GM18873 (cell line): ENCODE results near the gene TAS2R19.
"Not testable (repeated sequence)": the region's sequence is repeated elsewhere in the genome, so short reads cannot be mapped to it uniquely, and the experiment has no call there.

Experiments
- ATAC-seq: cut with Tn5 transposase; IDR thresholded peaks from one replicate; pipeline ENCODE4 v1.9.1; 2021; ENCODE audit warnings: mild to moderate bottlenecking, moderate library complexity, moderate number of reproducible peaks; ENCODE audit not compliant: unreplicated experiment, low FRiP score

TAS2R19 gene, protein sequence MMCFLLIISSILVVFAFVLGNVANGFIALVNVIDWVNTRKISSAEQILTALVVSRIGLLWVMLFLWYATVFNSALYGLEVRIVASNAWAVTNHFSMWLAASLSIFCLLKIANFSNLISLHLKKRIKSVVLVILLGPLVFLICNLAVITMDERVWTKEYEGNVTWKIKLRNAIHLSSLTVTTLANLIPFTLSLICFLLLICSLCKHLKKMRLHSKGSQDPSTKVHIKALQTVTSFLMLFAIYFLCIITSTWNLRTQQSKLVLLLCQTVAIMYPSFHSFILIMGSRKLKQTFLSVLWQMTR

DNA sequence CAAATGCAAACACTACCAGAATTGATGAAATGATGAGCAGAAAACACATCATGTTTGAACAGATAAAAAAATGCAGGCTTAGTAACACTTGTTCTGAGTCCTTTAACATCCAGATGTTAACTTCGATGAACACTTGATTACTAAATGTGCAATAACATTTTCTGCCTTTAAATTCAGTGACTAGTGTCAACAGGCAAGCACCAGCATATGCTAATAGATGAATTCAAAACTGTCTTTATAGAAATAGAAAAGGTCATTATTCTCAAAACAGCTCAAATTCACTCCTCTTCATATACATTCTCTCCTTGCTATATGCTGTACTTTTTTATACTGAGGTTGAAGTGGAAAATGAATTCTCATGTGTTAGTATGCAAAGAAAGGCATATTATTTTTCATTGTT is at the start of gene TAS2R19:
TAS2R19 (minus strand) TSS at position 101 of the 400 bp plus-strand sequence; CDS start at position 52, 49 bp downstream.
- no peak for ATAC-seq

DNA sequence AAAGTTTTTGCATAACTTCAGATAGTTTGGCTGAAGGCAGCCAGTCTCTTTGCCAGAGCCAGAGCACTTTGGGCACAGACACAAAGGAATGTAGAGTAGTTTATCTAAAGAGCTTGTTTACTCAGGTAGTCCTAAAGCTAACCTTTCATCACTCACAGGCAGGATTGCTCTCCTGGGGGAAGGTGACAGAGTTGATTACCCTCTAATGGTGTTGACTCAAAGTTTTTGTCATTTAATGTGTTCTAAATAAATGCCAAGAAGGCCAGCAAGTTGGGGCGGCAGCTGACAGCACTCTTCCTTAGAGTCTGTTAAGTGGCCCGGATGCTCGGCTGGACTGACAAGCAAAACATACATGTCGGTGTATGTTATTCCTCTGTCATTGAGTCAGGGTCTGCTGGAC is 49.0 kb upstream of the TAS2R19 start:
- no peak for ATAC-seq

DNA sequence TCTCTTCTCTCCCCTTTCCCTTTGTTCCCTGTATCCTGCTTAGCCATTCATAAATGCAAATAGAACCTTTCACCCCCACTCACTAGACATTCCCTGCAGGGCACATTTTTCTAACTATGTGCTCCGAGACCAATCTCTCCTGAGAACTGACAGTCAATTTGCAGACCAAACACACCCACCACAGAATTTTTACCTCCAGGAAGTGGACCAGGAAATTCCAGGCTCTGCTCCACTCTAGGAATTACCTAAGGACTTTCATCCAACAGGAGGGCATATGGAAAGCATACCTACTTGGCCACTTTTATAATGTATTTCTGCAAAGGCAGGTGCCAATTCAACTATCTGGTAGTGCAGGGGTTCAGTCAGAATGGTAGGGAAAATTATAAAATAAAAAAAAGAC is 48.6 kb upstream of the TAS2R19 start:
- no peak for ATAC-seq

DNA sequence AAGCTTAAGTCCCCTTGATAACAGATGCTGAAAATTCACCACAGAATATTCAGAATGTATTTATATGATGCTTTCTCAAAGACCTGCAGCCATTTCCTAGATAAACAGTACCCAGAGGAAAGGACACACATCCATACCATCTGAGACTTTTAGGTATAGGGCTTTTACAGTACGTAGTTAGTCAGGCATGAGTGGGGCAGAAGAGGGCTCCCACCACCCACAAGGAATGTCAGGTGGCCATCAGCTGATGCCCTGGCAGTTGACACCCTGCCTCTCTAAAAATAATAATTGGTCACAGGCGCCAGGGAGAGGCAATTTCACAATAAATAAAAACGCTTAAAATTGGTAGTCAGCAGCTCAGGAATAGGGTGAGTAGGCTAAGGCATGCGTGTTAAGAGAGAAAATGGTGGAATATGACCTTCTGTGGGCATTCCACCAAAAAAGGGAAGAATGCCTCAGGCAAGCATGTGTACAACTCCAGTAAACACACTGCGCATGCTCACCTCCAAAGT is 47.5 kb upstream of the TAS2R19 start:
- ATAC-seq: no peak

DNA sequence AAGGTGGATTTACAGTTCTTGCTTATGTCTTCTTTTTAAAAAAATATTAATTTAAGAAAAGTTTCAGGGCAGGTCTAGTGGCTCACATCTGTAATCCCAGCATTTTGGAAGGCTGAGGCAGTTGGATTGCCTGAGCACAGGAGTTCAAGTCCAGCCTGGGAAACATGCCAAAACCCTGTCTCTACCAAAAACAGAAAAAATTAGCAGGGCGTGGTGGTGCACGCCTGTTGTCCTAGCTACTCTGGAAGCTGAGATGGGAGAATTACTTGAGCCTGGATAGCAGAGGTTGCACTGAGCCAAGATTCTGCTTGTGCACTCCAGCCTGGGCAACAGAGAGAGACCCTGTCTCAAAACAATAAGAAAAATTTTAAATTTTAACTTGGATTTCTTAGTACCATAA is 45.1 kb upstream of the TAS2R19 start:
- no peak for ATAC-seq

DNA sequence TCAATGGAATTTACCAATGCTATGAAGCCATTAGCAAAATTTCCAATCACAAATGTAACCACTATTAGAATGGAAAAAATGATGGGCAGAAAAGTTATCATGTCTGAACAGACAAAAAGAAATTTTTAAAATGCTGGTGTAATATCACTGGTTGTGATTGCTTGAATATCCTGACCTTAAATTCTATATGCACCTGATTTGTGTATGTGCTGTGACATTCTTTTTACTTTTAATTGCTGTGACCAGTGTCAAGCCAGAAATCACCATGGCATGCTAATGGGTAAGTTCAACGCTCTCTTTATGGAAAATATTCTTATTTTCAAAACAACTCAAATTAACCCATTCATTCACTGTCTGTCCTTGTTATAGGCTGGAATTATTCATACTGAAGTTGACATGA is 39.8 kb upstream of the TAS2R19 start, which contains the start of gene TAS2R46:
TAS2R46 (minus strand) TSS at position 101 of the 400 bp plus-strand sequence; CDS start at position 101, 0 bp downstream.
- not testable (repeated sequence) for ATAC-seq

DNA sequence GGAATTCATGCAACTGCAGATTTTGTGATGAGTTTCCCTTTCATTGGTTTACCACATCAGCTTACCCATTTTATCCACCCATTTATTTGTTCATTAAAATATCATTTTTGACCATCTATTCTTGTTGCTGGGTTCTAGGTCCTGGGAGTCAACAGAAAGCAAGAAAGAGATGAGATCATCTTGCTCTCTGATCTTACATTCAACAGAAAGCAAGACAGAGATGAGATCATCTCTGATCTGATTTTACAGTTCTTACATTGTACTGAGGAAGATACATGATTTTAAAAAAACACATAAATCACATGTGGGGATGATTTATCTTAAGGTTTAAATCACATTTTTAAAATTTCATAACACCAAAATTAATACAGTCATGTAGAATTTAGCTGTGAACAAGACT is 37.4 kb upstream of the TAS2R19 start:
- no peak for ATAC-seq

DNA sequence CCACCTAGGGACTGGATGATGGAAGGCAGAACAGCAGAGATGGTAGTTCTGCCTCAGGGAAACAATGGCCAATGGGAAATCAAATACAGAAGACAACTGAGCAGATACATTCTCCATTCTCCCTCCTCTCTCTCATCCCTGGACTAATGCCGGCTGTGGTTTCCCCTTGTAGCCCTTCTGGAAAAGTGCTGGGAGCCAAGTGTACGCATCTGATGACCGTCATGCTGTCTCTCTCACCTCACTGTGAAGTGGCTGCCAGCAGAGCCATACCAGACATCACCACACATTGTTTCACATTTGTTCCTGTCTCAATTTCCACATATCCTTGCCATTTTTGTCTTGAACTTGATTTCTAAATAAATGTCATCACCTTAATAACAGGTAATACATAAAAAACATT is 36.6 kb upstream of the TAS2R19 start:
- ATAC-seq: no peak

DNA sequence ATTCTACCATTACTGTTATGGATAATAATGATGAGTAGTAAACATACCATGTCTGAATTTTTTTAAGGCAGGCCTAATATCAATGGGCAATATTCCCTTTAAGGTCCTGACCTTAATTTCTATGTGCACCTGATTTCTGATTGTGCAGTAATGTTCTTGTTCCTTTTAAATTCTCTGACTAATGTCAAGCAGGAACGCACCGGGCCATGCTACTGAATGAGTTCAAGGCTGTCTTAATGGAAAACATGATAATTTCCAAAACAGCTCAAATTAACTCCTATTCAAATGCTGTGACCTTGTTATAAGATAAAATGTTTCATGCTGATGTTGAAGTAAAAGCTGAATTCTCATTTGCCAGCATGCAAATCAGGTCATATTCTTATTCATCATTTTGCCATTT is 32.9 kb upstream of the TAS2R19 start:
- ATAC-seq: no peak

DNA sequence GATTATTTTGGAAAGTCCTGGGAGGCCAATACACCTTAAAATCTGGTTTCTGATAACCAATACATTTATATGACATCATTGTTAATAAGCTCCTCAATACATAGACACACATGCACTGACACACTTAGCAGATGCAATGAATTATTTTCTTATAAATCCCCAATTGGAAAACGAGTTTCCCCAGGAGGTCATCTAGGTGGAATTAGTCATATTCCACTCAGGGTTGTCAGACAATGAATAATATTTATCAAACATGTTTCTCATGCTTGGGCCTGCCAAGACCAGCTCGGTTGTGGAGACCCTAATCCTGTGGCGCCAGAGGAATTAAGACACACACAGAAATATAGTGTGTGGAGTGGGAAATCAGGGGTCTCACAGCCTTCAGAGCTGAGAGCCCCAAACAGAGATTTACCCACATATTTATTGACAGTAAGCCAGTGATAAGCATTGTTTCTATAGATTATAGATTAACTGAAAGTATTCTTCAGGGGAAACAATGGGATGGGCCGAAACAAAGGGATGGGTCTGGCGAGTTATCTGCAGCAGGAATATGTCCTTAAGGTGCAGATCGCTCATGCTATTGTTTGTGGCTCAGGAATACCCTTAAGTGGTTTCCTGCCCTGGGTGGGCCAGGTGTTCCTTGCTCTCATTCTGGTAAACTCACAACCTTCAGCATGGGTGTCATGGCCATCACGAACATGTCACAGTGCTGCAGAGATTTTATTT is 27.5 kb upstream of the TAS2R19 start:
- not testable (repeated sequence) for ATAC-seq

DNA sequence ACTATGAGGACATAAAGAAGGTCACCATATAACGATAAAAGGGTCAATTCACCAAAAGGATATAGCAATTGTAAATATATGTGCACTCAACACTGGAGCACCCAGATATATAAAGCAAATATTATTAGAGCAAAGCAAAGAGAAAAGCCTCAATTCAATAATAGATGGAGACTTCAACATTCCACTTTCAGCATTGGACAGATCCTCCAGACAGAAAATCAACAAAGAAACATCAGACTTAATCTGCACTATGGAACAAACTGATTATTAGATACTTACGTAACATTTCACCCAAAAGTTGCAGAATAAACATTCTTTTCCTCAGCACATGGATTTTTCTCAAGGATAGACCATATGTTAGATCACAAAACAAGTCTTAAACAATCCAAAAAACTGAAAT is 18.9 kb upstream of the TAS2R19 start:
- ATAC-seq: not testable (repeated sequence)

DNA sequence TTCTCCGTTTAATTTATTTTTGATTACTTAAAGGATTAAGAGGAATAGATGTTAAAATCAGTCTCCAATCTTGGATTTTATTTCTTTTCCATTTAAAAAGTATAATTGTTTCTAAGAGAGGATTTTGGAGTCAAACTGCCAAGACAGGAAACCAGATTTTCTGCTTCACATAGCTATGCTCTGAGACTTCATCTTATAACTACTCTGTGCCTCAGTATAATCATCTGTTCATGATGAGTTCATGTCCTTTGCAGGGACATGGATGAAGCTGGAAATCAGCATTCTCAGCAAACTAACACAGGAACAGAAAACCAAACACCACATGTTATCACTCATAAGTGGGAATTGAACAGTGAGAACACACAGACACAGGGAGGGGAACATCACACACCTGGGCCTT is 17.7 kb upstream of the TAS2R19 start:
- ATAC-seq: no peak

DNA sequence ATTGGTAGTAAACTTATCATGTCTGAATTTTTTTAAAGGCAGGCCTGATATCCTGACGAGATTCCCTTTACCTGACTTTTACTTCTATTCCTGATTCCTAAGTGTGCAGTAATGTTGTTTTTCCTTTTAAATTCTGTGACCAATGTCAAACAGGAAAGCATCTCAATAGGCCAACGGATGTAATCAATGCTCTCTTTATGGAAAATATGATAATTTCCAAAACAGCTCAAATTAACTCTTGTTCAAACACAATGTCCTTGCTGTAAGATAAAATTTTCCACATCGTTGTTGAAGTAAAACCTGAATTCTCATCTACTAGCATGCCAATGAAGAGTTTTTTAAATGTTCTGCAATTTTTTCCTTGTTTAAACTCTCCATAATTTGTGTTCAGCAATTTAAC is 16.8 kb upstream of the TAS2R19 start:
- no peak for ATAC-seq

DNA sequence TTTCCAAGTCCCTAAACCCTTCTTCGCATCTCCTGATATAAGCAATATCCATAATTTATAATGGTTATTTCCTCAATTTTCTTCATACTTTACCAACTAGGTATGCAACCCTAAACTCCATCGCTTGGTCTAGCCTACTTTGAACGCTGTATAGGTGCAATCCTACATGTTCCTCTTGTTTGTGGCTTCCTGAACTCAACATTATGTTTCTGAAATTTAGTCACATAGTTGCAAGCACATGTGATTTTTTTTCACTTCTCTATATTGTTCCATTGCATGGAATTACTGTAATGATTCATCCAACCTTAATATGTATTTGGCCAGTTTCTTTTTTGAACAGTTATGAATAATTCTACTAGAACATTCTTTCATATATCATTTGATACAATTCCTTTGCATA is 11.5 kb upstream of the TAS2R19 start:
- ATAC-seq: not testable (repeated sequence)

DNA sequence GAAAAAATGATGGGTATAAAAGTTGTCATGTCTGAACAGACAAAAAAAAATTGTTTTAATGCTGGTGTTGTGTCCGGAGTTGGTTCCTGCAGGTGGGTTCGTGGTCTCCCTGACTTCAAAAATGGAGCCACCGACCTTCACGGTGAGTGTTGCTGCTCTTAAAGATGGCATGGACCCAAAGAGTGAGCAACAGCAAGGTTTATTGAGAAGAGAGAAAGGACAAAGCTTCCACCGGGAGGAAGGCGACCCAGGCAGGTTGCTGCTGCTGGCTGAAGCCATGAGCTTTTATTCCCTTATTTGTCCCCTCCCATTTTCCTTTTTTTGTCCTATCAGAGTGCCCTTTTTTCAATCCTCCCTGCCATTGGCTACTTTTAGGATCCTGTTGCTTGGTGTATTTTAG is 8.9 kb upstream of the TAS2R19 start, which contains the start of gene TAS2R31:
TAS2R31 (minus strand) TSS at position 101 of the 400 bp plus-strand sequence; CDS start at position 29, 72 bp downstream.
- ATAC-seq: no peak

DNA sequence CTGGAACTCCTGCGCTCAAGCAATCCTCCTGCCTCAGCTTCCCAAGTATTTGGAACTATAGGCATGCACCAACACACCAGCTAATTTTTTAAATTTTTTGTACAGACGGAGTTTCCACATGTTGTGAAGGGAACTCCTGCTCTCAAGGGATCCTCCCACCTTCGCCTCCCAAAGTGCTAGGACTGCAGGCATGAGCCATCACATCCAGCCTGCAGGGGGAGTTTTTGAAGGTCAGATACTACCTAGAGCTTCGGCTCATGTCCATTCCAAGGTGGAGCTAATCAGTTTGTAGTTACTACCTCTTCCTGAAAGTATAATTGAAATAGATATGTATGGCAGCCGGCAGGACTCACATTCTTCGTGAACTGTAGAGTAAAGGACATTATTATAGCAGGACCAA is 3.7 kb upstream of the TAS2R19 start:
- ATAC-seq: no peak

DNA sequence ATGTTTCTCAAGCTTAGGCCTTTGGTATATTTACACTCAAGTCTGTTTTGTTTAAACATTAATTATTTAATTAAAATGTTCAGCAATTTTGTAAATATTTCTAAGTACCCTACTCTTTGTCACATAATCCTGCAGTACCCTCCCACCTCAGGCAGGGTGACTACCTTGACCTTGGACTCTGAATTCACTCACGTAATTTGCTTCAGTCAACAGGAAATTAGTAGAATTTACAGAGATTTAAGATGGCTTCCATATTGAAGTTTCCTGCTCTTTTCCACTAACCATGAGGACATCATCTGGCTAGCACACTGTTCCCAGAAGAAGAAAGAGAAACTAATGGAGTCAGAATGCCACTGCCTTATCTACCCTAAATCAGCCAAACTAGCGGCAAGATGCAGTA is 967 bp upstream of the TAS2R19 start:
- ATAC-seq: no peak

DNA sequence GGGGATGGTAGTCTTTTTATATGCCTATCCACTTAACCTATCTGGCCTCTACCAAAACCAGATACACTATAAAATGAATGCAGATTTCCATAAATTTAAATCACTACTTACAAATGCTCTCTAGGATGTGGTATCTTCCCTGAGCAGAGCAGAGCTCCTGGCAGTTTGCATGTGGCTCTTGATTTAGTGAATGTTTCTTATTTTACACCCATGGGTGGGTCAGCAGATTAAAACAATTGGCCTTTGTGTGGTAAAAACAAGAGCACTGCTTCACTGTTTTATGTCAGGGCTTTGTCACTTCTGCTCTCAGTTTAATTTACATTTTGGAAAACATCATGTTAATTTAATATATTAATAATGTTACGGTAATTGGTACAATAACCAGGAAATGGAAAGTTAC is 5.5 kb downstream of the TAS2R19 start:
- no peak for ATAC-seq

DNA sequence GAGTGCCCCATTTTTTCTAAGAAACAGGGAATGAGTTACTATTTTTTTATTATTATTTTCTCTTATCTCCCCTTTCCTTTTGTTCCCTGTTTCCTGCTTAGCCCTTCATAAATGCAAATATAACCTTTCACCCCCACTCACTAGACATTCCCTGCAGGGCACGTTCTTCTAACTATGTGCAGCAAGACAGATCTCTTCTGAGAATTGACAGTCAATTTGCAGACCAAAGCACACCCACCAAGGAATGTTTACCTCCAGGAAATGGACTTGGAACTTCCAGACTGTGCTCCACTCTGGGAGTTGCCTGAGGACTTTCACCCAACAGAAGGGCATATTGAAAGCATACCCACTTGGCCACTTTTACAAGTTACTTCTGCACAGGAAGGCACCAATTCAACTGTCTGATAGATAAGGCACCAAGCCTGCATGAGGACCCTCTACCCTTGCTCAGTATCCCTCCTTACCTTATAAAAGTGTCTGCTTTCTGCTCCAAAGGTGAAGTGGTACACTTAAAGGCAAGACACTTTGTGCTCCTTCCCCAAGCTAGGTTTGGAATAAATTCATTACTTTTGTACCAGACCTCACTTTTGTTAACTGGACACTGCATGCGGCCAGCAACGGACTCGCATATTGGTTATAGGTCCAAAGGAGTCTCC is 6.5 kb downstream of the TAS2R19 start:
- no peak for ATAC-seq

DNA sequence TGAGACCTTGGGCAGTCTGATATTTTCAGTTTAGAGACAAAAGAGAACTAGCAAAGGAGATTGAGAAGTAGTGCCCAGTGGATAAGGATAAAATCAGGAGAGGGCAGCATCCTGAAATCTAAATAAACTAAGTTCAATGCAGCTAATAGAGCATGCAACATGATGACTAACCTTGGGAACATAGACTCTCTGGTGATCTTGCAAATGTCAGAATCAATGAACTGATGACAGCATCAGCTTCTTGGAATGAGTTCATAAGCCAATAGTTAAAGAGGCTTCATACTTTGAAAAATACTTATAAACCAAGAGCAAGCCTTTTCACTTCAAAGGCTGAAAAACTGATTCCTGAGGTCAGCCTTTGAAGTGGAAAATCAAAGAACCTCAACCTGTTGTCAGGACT is 8.2 kb downstream of the TAS2R19 start:
- ATAC-seq: no peak

DNA sequence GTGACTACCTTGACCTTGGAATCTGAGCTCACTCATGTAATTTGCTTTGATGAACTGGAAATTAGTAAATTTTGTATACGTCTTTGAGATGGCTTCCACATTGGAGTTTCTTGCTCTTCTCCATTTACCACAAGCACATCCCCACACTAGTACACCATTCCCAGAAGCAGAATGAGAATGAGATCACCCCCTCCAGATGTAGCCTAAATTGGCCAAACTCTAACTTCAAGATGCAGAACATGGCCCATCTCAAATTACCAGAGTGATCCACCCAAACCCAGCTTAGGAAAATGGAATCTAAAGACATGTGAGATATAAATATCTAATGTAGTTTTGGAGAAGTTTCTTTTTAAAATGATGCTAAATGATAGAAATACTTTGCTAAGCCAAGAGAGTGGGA is 14.8 kb downstream of the TAS2R19 start:
- no peak for ATAC-seq
